Vagina (tissue), 2 donors: ENCODE results near the gene WWC2.

Source experiments
- POLR2A ChIP-seq, 2 donors: fragments of 450-650 bp; IDR thresholded peaks; one replicate each; pipeline ENCODE4 v1.6.1; 2017; ENCODE audit warnings: antibody characterized with exemption in 2 of 2, mild to moderate bottlenecking in 2 of 2, moderate library complexity in 2 of 2
- TF ChIP-seq, protein P1 (sequence below), 3 experiments: fragments of 450-650 bp in 2 of 3; fragments of 200-600 bp in 1 of 3; sonication (generic) in 1 of 3; IDR thresholded peaks; one replicate each; pipeline ENCODE4 v1.5.1; 2017 to 2019; ENCODE audit warnings: antibody characterized with exemption in 3 of 3, mild to moderate bottlenecking in 2 of 3, moderate library complexity in 2 of 3

GRCh38 chr4:183177001-183177400 is 77.9 kb downstream of the WWC2 start:
- TF ChIP-seq POLR2A (IDR thresholded peaks at IDR 0.05): no peak
- TF ChIP-seq, protein P1, sequence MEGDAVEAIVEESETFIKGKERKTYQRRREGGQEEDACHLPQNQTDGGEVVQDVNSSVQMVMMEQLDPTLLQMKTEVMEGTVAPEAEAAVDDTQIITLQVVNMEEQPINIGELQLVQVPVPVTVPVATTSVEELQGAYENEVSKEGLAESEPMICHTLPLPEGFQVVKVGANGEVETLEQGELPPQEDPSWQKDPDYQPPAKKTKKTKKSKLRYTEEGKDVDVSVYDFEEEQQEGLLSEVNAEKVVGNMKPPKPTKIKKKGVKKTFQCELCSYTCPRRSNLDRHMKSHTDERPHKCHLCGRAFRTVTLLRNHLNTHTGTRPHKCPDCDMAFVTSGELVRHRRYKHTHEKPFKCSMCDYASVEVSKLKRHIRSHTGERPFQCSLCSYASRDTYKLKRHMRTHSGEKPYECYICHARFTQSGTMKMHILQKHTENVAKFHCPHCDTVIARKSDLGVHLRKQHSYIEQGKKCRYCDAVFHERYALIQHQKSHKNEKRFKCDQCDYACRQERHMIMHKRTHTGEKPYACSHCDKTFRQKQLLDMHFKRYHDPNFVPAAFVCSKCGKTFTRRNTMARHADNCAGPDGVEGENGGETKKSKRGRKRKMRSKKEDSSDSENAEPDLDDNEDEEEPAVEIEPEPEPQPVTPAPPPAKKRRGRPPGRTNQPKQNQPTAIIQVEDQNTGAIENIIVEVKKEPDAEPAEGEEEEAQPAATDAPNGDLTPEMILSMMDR (IDR thresholded peaks at IDR 0.05): no peak
